ENCODE results near the gene PBX1.

Gene PBX1

GRCh38 chr1:164611754-164612642 lies 53.0 kb downstream of the PBX1 start:
- no peak for FAIRE-seq
- DNase-seq (ENCODE audit: insufficient read length, low spot score), result peak; percentile 70

DNA sequence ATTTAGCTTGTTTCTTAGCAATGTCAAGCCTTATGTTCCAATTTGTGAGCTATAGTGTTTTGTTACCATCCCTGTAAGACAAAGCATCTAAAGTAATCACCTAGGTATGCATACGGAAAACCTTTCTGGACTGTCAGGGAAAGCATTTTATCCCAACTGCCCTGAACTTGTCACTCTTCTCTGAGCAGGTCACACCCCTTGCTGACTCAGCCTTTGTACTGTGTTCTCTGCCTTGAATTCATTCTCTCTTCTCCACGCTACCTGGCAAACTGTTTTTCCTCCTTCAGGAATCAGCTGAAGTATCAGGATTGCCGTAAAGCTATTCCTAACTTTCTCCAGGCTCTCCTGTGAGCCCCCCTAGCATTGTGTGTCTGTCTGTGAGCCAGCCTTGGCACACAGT lies 54.2 kb downstream of the PBX1 start:
- FAIRE-seq (no peak), DNase-seq (ENCODE audit: insufficient read length, low spot score) (no peak)

- DNase-seq (ENCODE audit: insufficient read length, low spot score), result no peak
- FAIRE-seq, result no peak
These were observed 55.3 kb downstream of the PBX1 start for GRCh38 chr1:164614316-164614715.

GRCh38 chr1:164617377-164618201 lies 58.6 kb downstream of the PBX1 start:
- DNase-seq (ENCODE audit: insufficient read length, low spot score), result no peak
- no peak for FAIRE-seq

GRCh38 chr1:164618202-164618564 lies 59.2 kb downstream of the PBX1 start:
- FAIRE-seq, result no peak
- no peak for DNase-seq (ENCODE audit: insufficient read length, low spot score)

DNA sequence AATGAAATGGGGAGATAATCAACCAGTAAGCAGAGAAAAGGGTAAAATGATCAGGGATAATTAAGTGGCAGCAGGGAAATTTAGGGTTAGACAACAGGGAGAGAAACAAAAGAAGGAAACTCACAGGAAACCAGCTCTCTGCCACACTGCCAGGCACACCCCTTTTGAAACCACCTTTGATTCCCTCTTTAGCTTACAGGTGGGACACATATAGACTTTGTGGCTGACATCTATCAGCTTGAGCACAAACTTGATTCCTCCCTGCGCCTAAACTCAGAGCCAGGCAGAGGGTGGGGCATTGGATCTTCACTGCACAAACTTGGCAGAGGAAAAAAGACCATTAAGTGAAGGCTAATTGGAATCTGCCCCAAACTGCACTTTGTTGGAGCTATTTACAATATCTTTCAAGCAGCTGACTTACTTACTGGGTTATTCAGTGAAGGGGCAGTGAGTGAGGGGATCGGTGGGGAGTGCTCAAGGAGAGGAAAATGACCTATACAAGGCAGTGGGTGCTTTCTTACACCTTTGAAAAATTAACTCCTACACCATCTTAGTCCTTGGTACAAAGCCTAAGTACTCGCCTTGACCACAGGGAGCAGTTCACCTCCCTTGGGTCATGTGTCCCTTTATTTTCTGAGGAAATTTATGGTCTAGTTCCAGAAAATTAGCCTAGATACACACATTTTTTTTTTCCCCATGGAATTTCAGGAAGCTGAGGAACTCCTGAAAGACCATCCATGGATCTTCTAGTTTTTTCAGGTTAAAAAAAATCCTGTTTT lies 60.2 kb downstream of the PBX1 start:
- FAIRE-seq (no peak), DNase-seq (ENCODE audit: insufficient read length, low spot score) (no peak)

DNA sequence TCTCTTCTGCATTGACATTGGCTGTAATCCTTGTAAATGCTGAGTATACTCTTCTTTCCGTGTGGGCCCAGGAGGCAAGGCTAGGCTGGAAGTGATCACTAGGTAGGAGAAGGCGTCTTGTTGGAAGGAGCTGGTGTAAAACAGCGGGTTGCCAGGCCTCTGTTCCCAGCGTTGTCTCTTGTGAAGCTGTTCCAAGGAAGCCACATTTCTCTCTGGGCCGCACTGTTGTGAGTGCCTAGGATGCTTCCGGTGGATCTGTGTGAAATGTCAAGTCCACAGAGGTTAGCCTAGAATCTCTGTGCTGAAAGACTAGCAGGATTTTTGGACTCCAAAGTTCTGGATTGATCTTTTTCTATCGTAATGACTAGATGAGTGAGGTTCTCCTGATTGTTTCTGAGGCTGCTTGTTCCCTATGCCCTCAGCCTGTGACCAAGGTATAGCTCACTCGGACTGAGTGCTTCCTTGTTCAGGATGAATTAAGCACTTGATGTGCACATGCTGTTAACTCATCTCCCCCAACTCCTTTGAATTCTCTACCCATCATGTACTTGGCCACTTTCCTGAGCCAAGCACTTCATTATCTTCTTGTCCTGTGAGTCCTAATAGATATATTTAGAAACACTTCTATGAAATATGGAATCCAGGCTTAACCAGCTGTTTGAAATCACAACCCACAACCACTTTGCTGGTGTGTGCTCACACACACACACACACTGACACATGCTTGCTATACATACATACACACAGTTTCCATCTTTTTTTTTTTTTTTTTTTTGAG lies 63.3 kb downstream of the PBX1 start:
- DNase-seq (ENCODE audit: insufficient read length, low spot score), result no peak

DNA sequence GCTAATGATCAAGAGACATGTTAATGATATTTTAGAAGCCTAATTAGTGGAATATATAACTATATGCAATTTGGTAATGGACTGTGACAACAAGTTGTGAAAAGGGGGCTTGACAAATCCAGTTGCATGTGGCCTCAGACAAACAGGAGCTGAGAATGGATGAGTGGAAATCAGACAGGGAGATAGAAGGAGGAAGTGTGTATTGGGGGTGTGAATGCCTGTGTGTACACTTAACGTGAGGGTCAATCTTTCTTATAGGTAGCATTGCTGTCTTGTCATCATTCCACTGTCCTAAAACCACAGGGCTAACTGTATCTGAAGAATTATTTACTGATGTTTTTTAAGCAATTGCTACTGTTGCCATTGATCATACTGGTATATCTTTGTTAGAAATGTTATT lies 64.8 kb downstream of the PBX1 start:
- DNase-seq (ENCODE audit: insufficient read length, low spot score) (no peak), FAIRE-seq (no peak)

More for the DNA sequence above, 63.3 kb downstream of the PBX1 start:
- FAIRE-seq, result no peak

- no peak for FAIRE-seq
- DNase-seq (ENCODE audit: insufficient read length, low spot score), result no peak
These were observed 65.4 kb downstream of the PBX1 start for GRCh38 chr1:164624400-164624799.

DNA sequence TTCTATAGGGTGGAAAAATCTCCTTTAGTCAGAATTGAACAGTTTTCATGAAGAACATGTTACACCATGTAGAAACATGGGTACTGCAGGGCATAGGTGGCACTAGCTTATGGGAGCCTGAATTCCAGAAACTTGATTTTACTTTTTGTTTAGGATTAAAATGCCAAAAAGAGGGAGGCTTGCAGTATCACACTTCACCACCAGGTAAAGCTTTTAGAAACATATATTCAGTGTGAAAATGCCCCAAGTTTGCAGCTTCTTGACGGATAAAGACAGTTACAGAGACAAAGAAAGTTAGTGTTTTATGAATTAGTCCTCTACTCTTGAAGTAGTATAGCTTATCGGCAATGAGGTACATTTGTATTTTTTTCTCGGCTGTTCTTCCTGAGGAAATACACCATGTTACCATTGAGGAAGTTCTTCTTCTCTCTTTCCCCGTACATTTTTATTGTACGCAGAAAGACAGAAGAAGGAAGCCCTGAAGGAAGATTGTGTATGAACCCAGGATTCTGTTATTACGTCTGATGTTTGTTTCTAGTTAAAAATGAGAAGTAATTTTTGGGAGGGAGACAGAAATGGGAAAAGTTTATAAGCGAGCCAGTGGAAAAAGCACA lies 66.1 kb downstream of the PBX1 start:
- DNase-seq (ENCODE audit: insufficient read length, low spot score) (no peak), FAIRE-seq (no peak)

DNA sequence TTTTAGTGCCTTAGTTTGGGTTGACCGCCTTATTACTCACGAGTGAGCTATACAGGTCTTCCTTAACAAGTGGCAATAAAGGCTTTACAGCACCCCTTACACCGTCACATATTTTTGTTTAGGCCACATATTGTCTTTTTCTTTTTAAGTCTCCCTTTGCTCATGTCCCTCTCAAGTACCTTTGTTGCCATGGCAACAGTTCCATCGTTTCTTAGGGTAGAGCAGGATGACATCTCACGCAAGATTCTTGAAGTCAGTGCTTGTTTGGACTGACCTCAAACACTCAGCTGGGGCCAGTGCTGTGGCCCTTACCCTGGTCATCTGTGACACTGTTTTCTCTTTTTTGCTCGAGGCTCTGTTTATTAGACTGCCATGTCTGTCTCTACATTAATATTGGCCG lies 69.8 kb downstream of the PBX1 start:
- DNase-seq (ENCODE audit: insufficient read length, low spot score) (no peak), FAIRE-seq (no peak)

DNA sequence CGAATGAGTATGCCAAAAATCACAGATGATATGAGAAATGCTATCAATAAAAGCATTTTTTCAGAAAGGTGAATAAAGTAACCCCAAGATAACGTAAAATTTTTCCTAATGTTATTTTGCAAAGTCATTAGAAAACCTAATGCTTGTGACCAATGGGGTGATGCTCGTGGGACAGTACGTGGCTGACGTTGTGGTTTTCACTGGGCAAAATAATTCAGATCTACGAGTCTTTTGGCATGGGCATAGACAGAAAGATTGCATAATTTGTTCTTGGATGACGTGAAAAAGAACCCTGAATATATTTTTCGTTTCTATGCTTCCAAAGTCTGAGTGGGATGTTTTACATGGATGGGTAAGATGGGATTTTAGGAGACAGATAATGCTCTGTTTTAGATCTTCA lies 71.0 kb downstream of the PBX1 start:
- DNase-seq (ENCODE audit: insufficient read length, low spot score) (no peak), FAIRE-seq (no peak)

GRCh38 chr1:164630626-164631396 lies 71.8 kb downstream of the PBX1 start:
- no peak for FAIRE-seq
- DNase-seq (ENCODE audit: insufficient read length, low spot score), result no peak

- DNase-seq (ENCODE audit: insufficient read length, low spot score) (no peak), FAIRE-seq (no peak)
These were observed 72.8 kb downstream of the PBX1 start for GRCh38 chr1:164631751-164632150.

DNA sequence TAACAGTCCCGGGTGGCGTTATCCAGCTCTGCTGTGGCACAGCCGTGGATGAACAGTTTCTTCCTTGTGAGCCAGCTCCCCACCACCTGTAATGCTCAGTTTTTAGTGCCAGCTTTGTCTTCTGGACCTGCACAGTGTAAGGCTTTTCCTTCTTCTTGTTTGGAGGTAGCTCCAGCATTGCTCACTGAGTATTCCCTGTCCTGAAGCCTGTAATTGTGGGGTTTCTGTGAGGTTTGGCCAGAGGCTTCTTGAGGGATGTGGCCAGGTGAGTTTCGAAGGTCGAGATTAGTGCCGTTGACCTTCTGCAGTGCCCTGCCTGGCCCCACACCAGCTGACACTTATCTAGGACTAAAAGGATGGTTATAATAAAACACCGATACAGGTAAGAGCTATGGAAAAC lies 75.0 kb downstream of the PBX1 start:
- FAIRE-seq (no peak), DNase-seq (ENCODE audit: insufficient read length, low spot score) (no peak)

DNA sequence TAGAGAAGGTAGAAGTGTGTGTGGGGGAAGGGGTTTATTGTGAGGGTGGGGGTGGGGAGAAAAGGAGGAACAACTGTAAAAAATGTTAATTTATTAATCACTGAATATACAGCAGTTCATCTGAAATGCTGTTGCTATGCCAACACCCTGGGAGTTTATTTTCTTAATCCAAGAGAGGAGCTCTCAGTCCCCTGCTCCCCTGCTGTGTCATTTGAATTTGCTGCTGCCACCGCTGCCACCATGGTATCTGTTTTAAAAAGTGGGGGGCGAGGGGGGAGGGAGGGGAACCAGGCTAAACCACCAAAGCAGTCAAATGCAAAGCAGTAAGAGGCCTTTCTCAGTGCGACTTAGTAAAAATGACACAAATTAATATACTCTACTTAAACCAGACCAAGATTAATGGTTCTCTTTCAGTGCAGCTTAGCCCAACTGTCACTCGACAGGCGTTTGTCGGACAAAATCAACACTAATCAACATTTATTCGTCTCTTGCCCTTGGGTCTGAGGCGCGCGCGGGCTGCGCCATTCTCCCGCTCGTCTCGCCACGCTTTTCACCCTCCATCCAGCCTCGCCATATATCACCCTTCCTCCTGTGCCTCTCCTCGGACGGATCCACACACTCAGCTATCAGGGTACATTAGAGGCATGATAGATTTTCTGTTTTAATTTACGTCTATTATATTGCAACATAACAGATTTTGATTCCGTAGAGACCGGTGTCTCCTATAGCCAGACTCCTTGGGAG lies 76.2 kb downstream of the PBX1 start:
- no peak for FAIRE-seq
- DNase-seq (ENCODE audit: insufficient read length, low spot score), result no peak

DNA sequence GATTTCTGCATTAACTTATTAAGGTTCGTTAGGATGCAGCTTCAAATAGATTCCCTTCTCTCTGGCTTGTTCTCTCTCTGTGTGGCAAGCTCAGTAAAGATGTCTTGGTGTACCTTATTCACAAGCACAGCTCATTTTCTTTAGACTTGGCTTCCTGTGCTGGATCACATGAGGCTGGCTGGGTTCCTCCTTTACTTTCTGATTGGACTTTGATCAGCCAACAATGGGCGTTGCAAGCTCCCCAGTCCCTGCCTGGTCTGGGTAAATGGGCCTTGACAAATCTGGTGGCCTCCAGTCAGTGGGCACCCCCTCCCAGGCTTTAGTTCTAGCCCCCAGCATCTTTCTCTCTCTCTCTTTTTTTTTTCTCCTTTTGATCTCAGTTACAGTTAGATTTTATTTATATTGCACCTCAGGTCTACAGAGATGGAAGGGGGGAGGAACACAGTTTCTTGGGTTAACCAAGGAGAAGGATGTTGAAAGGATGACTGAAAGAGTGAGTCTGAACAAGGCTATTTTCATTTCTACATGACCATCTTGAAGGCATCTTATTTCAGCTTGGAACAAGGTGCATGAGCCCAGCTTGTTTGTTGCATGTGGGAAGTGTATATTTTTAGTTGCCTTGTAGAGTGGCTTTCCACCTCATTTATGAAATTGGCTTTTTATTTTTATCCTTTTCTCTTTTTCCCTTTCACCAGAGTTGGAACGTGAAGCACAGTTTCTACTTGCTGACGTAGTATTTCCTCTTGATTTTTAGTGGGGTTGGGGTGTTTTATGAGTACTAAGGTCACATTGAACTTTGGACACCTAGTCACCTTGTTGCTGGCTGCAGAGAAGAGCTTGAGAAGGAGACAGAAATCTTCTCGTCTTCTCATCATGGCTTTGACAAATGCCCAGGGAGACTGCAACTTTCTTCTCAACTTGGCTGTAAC lies 77.1 kb downstream of the PBX1 start:
- FAIRE-seq (no peak), DNase-seq (ENCODE audit: insufficient read length, low spot score) (no peak)
